HG02884 (cell line): Measurements from ENCODE around the gene ARHGEF17.

Experiments
- ATAC-seq: cut with Tn5 transposase; IDR thresholded peaks from one replicate; pipeline ENCODE4 v1.9.1; 2021; ENCODE audit warnings: mild to moderate bottlenecking, moderate library complexity; ENCODE audit not compliant: unreplicated experiment

Gene ARHGEF17

GRCh38 chr11:73379189-73379880 lies 71.3 kb downstream of the ARHGEF17 start:
- no peak for ATAC-seq

GRCh38 chr11:73380331-73380730 lies 72.3 kb downstream of the ARHGEF17 start:
- ATAC-seq, result no peak

DNA sequence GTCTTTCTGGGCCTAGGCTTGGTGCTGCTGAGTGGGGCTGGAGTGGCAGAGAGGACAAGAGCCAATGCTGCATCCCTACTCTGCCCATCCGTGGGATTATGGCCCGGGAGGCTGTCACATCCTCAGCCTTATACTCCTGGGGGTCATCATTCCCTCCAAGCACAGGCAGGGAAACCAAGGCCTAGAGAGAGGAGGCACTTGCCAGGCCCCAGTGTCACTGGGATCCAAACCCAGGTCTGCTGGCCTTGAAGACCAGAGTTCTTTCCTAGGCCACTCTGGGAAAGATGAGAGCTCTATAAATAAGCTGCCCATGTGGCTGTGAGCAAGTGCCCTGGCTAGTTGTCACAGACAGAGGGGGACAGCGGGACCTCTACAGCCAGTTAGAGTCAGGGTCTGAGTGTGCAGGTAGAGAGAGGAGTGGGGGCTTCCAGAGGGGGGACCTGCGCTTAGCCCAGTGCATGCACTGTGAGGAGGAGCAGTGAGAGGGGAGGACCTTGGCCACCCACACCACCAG lies 72.9 kb downstream of the ARHGEF17 start:
- ATAC-seq, result no peak

DNA sequence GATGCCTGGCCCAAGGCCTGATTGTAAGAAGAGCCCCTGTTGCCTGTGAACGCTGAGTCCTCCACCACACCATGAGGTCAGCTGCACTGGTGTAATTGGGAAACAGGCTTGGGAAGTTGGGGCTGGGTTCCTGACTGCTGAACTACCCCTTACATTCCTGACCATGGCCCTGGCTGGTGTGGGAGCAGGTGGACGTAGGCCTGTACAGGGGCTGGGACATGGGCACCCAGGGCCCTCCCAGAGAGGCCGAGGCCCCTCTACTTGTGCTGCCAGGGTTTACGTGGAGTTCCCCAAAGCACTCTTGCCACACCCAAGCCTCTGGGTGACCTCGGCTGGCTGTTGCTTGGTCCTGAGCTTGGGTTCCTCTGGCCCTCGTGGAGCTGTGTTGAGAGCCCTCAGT lies 73.5 kb downstream of the ARHGEF17 start:
- no peak for ATAC-seq

GRCh38 chr11:73382183-73382582 lies 74.1 kb downstream of the ARHGEF17 start:
- no peak for ATAC-seq

GRCh38 chr11:73382747-73383146 lies 74.7 kb downstream of the ARHGEF17 start:
- ATAC-seq, result no peak

DNA sequence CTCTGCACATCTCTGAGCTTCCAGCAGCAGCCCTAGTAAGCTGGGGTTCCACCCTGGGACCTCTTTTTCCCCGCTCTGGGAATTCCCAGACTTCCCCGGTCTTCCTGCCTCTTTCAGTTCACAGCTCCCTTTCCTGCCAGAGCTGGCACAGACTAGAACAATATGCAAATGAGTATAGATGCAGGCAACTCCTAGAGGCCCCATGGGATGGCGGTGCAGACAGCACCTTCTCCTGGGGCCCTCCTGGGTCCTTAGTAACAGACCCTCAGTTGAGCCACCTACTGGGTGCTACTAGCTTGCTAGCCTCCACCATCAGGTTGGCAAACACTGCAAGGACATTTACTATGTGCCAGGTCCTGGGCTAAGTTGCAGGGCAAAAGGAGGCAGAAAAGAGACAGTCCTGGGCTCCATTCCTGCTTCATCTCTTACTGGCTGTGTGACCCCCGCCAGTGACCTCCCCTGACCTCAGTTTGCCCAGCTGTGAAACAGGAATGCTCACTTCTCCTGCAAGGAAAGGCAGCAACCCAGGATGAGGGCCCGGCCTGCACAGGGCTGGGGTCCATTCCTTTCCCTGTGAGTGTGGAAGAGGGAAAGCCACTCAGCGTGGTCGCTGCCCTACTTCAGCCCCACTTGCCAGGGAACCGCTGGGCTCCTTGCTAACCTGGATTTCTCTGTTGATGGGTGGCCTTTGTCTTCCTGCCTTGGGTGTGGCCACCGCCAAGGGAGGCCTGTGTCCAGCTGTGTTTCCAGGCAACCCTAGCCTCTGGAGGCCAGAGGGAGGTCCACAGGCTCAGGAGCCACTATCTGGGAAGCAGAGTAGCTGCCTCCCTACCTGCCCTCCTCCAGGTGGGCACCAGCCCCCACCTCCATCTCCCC lies 75.4 kb downstream of the ARHGEF17 start:
- no peak for ATAC-seq

- no peak for ATAC-seq
Observed at GRCh38 chr11:73384125-73384441, 76.0 kb downstream of the ARHGEF17 start.

GRCh38 chr11:73384531-73384871 lies 76.4 kb downstream of the ARHGEF17 start:
- ATAC-seq, result no peak

GRCh38 chr11:73384872-73385689 lies 77.0 kb downstream of the ARHGEF17 start:
- peak; percentile 61 for ATAC-seq

DNA sequence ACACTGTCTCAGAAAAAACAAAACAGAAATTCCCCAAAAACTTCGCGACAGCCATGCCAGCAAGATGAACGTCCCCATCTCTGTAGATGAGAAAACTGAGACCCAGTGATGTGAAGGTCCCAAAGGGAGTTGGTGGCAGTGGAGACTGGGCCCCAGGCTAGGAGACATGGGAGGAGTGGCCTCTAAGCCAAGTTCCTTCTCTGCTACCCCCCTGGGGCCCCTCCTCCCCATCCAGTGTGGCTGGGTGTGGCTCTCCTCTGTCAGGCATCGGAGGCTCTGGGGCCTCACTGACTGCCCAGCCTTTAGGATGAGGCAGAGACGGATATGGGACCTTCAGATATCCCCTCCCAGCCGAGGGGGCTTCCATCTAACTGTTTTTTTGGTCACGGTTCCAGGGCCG lies 77.9 kb downstream of the ARHGEF17 start:
- ATAC-seq, result no peak

GRCh38 chr11:73386546-73386945 lies 78.5 kb downstream of the ARHGEF17 start:
- ATAC-seq, result no peak

DNA sequence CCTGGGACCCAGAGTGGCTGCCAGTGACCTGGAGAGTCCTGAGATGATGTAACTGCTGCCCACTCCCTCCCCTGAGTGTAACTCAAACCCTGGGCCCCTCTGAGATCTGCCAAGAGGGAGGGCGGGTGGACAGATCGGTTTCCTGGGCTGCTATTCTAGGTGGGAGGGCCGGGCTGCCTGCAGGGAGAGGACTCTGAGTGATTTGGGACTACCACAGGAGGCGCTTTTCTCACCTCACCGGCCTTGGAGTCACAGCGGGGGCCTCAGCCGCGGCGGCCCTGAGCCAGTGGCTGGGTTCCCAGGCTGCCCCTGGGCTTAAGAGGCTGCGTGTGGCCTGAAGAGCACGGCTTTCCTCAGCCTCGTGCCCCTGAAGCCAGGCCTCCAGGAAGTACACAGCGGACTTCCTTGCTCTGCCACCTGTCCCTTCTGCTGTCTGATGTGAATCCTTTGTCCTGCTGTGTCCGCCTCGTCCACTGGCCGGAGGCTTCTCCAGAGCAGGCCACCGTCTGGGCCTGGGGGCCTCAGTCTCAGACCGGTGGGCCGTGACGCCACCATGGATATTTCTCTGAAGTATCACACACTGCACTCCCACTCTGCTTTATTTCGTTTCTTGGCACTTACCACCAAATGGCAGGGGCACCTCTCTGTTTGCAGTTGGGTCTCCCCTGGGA lies 79.7 kb downstream of the ARHGEF17 start:
- no peak for ATAC-seq

DNA sequence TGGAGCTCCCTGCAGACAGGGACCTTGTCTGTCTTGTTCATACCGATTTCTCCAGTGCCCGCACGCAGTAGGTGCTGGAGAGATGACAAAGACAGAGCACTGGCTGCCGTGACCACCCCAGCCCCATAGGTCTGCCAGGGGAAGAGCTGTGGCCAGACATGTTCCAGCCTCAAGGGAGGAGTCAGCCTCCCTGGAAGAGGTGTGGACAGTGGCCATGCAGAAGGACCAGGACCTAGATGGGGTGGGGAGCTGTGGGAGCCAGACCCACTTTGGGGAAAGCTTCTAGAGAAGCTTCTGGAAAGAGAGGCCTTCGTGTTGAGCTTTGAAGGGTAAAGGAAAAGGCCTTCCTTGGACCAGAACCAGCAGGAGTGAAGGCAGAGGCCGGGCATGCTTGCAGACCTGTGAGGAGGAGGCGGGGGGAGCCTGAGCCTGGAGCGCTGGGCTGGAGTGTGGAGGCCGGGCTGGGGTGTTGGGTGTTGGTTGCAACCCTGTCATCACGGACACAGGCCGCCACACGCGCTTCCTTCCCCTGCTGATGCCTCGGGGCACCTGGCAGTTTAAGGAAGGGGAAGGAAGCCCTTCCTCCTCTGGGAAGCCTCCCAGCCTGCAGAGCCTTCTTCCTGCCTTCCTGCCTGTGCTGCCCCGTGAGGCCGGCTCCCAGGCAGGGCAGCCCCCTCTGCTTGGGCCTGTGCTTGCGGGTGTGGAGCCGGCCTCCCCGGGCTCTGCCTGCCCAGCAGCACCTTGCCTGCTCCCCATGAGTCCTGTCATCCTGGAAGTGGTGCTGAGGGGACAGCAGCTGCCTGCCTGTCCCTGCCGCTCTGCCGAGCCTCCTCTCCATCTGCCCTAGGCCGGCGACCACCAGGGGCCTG lies 80.4 kb downstream of the ARHGEF17 start:
- ATAC-seq, result no peak

DNA sequence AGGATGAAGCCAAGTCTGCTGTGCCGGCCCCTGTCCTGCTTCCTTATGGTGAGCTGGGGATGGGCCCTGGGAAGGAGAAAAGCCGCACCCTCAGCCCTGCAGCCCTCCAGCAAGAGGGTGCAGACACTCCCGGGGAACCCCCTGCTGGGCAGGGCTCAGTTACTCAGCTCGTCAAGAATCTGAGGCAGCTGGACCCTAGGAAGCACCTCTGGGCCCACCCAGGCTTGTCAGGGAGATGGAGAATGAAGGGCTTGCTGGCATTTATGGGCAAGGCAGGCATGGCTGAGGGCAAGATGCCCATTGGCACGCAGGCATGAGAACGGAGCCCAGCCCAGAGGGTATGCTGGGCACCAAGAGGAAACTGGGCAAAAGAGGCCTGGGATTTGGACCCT lies 81.1 kb downstream of the ARHGEF17 start:
- ATAC-seq, result no peak

DNA sequence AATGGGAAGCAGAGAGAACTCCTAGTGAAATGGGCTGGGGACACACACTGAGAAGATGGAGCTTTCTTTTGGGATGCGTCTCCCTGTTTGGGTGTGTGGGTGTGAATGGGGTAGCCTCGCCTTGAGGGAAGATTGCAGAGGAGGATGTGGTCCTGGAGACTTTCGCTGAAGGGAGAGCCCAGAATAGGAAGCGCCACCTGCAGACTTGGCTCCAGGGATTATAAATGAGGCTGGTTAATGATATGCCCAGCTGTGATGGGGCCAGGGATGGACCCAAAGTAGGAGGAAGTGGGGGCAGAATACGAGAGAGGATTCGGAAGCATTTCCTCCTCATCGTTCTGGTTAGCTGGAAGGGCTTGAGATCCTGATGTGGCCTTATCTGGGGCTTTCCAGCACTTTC lies 81.8 kb downstream of the ARHGEF17 start:
- no peak for ATAC-seq

DNA sequence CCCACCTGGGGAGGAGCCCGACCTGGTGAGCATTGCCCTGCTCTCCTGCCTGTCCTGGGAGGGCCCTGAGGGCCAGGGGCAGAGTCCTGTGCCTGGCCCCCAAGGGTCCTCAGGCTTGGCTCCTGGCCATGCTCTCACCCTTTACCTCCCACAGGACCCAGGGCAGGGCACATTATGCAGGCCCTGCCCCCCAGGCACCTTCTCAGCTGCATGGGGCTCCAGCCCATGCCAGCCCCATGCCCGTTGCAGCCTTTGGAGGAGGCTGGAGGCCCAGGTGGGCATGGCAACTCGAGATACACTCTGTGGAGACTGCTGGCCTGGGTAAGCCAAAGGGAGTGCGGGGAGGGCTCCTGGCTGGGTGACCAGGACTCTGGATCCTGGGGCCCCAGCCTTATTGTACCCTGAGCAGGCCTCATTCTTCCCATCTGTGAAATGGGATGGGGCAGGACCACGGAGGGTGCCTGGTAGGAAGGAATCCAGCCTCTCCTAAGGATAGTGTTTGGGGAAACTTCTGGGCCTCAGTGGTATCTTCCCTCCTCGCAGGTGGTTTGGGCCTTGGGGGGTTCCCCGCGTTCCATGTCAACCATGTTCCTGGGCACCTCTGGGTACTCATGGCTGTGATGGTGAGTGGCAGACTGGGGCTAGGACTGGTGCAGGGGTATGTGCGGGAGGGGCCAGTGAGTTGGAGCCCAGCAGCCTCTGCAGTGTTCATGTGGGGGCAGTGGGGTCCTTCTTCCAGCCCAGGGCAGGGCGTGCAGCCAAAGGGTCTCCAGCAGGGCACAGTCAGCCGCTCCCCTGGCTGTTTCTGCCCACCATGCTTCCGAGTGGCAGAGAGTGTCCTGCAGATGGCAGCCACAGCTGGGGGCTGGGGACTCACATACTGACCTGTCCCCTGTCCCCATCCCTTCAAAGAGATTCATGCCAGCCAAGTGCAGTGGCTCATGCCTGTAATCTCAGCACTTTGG lies 82.8 kb downstream of the ARHGEF17 start:
- ATAC-seq, result no peak

- ATAC-seq, result no peak
Observed at GRCh38 chr11:73391665-73392064, 83.6 kb downstream of the ARHGEF17 start.
